Measurements from ENCODE around the gene SERPINA4.

The SERPINA4 gene

DNA sequence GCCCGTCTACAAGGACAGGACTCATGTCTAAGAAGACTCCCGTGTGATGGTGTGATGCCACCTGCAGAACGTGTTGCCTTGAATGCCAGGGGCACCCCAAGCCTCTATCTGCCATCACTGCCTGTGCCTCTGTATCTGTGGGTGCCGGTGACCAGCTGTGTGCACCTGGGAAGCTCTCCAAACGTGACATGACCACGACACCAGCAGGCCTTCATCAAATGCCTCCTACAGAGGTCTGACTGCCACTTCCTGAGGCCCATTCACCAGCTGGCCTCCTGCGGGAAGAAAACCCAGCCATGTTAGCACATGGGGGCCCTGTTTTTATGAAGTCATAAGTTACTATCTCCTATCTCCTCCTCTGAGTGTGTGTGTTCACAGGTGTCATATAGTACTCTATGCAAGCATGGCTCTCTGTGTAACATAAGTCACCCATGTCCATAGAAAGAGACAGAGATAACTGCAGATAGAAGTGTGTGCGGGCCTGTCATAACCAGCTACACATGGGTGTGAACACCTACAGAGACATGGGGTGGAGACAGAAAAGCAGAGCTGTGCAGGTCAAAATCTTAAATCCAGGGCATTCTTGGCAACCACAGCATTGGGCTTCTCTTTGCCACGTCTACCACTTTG is 18.3 kb upstream of the SERPINA4 start:
- no peak for DNase-seq (ENCODE audit: low read depth in 2 of 2)

DNA sequence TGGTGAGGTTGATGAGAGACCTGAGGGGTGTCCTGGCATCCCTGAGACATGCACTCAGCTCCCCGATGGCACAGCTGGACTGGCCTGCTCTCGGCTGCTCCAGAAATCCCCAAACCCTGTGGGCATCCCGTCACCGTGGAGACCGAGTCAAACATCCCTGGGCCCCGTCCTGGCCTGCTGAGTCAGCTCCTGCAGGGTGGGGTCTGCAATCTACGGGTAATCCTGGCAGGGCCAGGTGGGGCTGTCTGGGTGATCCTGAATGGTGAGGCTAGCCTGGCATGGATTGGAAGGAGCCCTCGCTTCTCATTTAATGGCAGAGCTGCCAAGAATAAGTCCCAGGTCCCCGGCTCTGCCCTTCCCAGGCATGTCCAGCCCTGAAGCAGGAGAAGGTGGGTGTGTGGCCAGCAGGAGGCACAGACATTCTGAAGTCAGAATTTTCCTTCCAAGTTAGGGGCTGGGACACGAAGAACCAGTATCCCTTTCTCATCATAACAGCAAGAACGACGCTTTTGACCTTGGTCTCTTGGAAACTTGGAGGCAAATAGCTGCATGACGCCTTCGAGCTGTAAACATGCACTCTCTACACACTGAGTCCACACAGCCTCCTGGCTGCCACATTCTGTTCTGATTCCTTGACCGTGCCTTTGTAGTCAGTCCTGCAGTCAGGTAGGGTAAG is 17.7 kb upstream of the SERPINA4 start:
- no peak for DNase-seq (ENCODE audit: low read depth in 2 of 2)

DNA sequence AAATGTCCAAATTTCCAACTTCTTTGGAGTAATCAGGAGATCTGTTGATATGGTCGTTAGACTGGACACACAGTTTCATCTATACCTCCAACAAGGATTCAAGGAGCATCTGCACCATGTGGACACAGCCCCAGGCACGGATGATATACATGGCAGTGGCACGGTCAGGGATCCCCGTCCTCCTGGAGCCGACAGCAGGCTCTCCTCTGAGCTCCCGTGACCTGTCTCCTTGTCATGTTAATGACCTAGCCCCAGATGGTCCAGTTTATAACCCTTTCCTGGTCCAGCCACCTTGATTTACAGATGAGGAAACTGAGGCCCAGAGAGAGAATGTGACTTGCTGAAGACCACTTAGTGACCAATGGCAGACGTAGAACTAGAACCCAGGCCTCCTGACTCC is 16.5 kb upstream of the SERPINA4 start:
- DNase-seq (ENCODE audit: low read depth in 2 of 2) = no peak

DNA sequence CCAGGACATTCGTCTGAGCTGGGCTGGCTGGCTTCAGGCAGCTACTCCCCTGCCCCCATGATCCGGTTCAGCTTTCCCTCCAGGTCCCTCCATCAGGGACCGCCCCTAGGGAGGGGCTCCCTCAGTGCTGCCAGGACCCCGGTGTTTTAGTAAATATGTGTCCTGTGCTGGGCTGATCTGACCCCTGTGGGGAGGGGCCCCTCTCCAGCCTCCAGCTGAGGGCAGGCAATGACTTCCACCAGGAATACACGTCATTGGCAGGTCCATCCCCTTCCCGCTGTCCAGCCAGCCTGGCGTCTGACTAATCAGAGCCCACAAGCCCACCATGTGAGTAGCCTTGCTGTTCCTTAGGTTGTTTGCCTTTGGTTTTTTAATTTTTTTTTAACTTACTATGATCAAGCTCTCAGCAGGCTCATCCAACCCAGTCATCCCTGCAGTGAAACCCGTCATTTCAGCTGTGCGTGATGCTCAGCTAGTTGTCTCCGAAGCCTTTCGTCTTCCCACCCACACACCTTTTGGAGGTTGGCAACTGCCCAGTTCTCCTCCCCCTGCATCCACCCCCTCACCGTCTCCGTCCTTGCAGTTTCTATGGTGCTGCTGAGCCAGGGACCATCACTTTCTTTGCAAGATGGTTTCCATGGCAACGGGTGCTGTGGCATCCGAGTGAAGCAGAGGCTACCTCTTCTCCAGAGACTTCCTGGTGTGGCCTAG is 16.0 kb upstream of the SERPINA4 start:
- DNase-seq (ENCODE audit: low read depth in 2 of 2) = no peak

DNA sequence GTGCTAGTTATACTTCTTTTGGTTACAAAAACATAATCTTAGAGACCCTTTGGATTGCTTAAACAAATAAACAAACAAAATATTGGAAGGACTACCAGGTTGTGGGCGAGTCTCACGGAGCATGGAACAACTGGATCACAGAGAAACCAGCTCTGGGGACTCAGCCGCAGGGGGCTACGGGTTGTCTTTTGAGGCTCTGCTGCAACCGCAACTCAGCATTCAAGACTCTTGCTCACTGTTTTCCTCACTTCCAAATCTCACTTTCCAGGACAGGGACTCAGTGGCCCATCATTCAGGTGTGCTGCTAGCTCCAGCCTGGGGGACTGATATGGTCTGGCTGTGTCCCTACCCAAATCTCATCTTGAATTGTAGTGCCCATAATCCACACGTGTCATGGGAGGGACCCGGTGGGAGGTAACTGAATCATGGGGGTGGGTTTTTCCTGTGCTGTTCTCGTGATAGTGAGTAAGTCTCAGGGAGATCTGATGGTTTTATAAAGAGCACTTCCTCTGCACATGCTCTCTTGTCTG is 14.0 kb upstream of the SERPINA4 start:
- DNase-seq (ENCODE audit: low read depth in 2 of 2) = no peak

DNA sequence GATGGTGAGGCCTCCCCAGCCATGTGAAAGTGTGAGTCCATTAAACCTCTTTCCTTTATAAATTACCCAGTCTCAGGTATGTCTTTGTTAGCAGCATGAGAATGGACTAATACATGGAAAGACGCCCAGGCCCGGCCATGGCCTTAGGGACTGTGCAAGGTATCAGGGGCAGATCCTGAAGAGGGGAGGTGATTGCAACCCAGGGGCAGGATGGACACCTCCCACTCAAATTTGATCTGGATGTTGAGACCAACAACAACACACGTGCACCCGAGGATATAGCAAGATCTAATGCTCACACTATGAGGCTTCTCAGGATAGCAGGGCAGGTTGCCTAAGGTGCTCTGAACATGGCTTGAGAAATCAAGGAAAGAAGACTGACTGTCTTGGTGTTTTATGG is 13.5 kb upstream of the SERPINA4 start:
- DNase-seq (ENCODE audit: low read depth in 2 of 2) = no peak

DNA sequence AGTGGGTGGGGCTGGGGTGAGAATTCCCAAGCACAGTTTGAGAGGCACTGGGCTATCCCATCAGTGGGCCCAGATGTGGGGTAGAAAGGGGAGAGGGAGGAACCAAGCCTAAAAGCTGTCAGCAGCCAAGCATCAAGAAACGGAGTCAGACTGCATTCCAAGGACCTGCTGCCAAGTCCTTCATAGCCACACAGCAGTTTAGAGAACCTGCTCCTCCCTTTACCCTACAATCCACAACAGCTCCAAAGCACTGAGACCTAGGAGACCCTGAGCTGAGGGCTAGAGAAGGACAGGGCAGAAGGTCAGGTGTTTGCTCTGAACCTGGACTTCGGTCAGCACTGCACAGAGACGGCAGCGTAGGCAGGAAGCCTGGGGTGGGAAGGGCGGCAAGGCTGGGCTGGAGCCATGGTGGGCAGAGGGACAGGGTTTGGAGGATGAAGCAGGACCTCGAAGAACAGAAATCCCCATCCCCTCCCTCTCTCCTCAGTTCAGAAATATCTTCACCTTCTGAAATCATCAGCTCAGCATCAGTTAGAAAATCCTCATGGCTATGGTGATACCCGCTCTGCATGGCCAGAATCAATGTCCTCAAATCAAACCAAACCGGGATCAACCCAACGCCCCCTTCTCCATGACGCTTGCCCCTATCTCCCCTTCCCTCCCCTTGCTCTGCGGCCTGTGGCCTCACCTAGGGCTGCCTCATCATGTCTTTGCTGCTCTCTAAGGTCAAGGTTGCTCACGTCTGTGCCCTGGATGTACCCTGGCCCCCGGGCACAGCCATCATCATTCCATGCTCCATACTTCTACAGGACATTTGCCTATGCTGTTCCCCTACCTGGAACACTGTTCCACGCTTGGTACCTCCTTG is 12.9 kb upstream of the SERPINA4 start:
- no peak for DNase-seq (ENCODE audit: low read depth in 2 of 2)

DNA sequence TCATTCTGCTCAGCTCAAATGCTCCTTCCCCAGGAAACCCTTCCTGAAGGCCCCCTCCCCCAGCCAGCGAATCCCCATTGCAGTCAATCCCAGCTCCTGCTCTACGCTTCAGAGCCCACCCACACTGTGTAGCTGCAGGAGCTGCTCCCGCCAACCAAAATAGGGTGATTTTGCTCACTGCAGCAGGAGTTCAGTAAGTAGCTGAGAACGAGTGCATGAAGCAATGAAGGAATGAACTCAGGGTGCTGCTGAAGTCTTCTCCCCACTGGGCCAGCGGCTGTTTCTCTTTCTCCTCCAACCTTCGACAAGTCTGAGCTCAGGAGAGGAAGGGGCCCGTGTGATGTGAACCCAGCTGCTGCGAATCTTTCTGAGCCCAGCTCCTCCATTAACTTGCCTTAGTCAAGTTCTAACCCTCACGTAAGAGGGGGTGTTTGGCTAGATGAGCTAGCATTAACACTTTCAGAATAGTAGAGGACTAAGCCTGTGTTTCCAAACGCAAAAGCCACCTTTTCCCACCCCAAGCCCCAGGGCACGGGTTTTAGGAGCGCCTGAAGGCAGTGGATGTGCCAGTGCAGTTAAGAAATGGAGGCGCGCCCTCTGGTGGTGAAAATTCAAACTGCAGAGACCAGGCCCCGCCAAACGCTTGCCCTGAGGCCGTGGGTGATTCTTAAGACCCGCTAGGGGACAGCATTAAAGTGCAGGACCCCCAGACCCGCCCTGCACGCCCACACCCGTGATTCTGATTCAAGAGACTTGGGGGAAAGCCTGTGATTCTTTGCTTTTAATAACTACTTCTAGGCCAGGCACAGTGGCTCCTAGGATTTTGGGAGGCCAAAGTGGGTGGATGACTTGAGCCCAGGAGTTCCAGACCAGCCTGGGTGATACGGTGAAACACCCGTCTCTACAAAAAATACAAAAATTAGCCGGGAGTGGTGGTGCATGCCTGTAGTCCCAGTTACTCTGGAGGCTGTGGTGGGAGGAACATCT is 11.9 kb upstream of the SERPINA4 start:
- peak in 1 of 2 donors; percentile 7 for DNase-seq (ENCODE audit: low read depth in 2 of 2)

DNA sequence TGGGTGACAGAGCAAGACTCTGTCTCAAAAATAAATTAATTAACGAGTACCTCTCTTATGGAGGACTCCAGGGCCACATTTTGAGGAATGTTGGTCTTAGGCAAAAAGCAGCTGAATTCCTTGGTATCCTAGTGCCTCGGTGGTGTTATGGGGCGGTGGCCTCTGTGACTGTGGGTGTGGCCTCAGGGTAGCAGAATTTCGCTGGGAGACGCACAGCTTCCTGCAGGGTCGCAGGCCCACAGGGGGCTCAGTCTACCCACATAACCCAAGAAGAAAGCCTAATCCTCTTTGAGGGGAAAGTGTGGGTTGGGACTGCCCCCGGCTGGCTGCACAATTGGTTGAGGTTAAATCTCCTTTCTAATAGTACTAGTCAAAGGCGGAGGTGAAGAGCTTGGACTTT is 11.2 kb upstream of the SERPINA4 start:
- DNase-seq (ENCODE audit: low read depth in 2 of 2) = no peak

DNA sequence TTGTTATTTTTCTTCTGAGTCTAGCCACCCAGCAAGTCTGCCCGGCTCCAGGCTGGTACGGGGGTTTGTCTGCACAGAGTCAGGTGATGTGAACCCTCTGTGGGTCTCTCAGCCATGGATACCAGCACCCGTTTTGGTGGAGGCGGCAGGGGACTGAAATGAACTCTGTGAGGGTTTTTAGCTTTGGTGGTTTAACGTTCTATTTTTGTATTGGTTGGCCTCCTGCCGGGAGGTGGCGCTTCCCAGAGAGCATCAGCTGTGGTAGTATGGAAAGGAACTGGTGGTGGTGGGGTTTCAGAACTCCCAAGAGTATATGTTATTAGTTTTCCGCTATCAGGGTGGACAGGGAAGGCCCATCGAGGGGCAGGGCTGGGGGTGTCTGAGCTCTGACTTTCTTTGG is 5.3 kb upstream of the SERPINA4 start:
- no peak for DNase-seq (ENCODE audit: low read depth in 2 of 2)

DNA sequence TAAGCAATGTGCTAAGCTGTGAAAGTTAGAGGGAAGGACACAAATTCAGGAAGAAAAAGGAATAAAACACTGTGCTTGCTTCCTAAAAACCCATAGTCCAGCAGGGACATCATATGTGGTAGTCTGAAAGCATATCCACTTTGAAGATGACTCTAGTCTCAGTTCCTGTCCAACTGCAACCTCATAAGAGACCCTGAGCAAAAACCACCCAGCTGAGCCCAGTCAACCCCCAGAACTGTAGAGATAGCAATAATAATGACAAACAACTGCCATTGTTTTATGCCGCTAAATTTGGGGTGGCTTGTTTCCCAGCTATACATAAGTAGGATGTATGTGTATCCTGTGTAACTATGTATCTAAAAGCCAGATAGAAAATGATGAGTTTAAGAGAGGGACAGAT is 3.9 kb upstream of the SERPINA4 start:
- DNase-seq (ENCODE audit: low read depth in 2 of 2) = no peak

DNA sequence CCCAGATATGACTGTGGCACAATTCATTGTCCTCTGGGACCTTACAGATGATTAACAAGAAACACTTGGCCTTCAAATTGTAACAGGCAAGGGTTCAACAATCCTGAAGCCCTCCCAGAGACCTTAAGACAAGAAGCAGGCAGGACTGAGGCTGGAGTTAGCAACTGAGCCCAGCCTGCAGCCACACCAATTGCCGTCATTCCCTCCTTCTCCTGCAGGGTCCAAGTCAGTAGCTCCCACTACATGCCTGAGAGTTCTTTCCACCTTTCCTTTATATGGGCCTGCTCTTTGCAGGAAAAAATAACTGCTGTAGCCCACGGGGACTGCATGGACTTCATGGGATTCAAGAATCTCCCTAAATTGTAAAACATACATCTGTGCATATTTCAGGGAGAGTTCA is 2.4 kb upstream of the SERPINA4 start:
- no peak for DNase-seq (ENCODE audit: low read depth in 2 of 2)

DNA sequence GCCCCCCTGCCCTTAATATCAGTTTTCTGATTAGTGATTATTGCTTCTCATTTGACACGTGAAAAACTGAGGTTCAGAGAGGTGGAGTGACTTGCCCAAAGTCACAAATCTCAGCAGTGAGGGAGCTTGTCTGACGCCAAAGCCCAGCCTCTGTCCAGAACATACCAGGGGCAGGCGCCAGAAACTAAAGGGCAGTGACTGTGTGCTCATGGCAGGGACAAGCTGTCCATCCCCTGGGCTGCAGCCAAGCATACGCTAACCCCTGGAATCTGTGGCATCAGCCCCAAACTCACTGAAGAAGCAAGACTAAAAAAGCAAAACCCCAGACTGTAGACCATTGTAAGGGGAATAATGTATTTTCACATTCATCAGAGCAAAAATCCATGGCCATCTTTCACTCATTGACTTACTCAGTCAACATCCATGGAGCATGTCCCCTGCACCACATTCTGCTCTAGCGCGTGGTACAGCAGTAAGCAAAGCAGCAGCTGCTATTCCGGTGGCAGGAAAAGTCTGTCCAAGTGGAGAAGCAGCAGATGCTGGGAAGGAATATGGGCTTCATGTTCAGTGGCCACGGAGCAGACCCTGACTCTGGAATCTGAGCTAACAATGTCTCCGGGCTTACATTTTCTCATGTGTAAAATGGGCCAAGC is 1.5 kb upstream of the SERPINA4 start:
- no peak for DNase-seq (ENCODE audit: low read depth in 2 of 2)

DNA sequence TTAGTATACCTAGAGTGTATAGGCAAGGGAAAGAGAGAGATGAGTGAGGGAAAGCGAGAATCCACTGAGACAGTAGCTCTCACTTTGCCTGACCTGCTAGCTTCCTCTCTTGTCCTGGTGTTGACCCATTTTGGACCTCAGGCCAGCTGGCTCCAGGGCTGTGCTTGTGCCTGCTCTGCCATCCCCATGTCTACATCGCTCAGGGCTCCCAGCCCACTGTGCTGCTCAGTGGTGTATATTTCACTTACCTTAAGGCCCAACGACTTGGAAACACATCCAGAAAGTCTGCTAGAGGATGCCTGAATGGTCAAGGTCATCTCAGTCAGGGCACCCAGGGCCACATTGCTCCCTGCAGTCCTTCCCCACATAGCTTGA is 964 bp upstream of the SERPINA4 start:
- DNase-seq (ENCODE audit: low read depth in 2 of 2) = no peak

DNA sequence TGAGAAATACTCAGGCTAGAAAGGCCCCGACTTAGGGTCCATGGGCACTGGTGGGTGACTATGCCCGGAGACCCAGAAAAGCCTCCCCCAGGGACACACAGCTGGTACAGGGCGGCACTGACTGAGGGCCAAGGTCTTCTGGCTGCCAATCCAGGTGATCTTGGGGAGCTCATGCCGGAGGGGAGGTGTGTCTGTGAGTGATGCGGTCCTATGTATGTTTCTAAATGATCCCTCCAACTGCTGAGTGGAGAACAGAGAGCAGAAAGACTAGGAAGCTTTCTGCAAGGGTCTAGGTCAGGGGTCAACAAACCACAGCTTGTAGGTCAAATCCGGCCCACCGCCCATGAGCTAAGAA is 391 bp downstream of the SERPINA4 start:
- no peak for DNase-seq (ENCODE audit: low read depth in 2 of 2)

DNA sequence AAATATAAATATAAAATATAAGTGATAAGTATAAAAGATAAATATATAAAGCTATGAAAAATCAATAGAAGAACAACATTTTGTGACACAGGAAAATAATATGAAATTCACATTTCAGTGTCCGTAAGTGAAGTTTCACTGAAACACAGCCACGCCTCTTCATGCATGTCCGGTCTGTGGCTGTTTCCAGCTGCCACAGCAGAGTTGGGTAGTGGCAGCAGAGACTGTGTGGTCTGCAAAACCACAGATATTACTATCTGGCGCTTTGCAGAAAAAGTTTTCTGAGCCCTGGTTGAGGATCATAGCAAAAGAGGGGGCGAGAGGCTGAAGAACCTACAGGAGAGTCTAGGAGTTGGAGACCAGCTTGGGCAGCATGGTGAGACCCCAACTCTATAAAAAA is 780 bp downstream of the SERPINA4 start:
- no peak for DNase-seq (ENCODE audit: low read depth in 2 of 2)

DNA sequence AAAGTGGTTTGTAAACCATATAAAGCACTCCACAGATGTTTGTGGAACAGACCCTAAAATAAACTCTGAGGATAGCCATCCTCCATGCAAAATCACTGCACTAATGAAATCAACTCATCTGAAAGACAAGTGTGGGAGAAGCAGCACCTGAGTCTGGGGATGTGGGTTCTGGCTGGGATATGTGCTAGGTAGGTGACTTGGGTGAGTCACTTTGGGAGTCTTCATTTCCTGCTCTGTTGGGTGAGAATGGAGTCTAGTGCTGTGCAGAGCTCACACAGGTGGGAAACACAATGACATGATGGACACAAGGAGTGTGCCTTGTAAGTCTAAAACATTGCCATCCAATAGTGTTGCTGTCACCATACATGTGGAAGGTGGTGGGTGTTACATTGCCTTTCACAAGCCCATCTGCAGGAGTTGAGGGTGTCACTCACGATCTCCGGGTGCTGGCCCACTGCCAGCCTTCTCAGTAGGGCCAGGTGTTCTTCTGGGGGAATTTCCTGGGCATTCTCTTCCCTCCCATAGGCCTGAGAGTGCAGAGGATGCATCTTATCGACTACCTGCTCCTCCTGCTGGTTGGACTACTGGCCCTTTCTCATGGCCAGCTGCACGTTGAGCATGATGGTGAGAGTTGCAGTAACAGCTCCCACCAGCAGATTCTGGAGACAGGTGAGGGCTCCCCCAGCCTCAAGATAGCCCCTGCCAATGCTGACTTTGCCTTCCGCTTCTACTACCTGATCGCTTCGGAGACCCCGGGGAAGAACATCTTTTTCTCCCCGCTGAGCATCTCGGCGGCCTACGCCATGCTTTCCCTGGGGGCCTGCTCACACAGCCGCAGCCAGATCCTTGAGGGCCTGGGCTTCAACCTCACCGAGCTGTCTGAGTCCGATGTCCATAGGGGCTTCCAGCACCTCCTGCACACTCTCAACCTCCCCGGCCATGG is 2.0 kb downstream of the SERPINA4 start:
- DNase-seq (ENCODE audit: low read depth in 2 of 2) = no peak

DNA sequence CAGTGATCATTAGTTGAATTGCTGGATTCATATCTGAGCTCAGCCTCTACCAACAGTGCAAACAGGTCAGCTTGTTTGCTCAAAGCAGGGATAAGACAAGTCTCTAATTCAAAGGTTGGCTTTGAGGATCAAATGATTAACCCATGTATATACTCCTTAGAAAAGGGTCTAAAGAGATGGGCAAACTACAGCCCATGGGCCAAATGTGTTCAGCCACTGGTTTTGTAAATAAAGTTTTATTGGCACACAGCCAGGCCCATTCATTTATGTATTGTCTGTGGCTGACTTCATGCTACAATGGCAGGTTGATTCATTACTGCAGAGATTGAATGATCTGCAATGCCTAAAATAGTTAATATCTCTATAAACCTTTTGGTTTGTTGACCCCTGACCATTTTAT is 3.1 kb downstream of the SERPINA4 start:
- DNase-seq (ENCODE audit: low read depth in 2 of 2) = no peak

DNA sequence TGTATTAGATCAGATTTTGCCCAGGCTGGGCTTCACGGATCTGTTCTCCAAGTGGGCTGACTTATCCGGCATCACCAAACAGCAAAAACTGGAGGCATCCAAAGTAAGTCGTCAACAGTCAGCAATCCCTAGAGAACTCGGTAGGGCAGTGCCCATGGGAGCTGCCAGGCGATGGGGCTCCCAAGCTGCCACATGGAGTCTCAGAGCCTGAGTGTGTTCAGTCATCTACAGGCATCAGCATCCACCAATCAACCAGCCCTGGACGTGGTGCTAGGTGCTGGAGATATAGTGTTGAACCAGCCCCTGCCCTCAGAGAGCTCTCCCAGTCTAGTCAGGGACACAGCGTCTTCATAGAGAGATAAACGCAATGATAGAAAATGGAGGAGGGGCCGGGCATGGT is 6.9 kb downstream of the SERPINA4 start:
- DNase-seq (ENCODE audit: low read depth in 2 of 2) = no peak

Data from stimulated activated CD8-positive, alpha-beta memory T cell treated with anti-CD3 and anti-CD28 coated beads, Interleukin-15, amount 100 ng/mL, for 4 hours (primary cell).